Measurements from ENCODE around the gene PER3. TPM values are rescaled to one million over a fixed set of nuclear protein-coding genes. Genes with fewer than 3 reads are reported as not detected.
A peak's percentile ranks its signal among the peaks of the same experiment; 100 is the strongest.

Gene PER3
- total and polyA plus RNA-seq, 2 of the 13 experiments (the other 11 are each of a cell fraction or from before 2014, with no cell fraction given): 3.0 to 6.0 TPM

GRCh38 chr1:7862211-7863060 lies 78.3 kb downstream of the PER3 start (continued):
- TF ChIP-seq TAF15 (IDR thresholded peaks at IDR 0.05; ENCODE audit: low read depth, low read length, poor library complexity, severe bottlenecking) (no peak), NR2F1 (CRISPR knock-in tag; IDR thresholded peaks at IDR 0.05) (no peak)

GRCh38 chr1:7863756-7864328 lies 79.8 kb downstream of the PER3 start:
- Histone ChIP-seq H3K4me1 (ENCODE audit: insufficient read depth, low read length) (no peaks in the 10 kb centered on the region), H3K4me2 (ENCODE audit: low read depth, low read length) (no peak overlapping the region), H3K9me3 (ENCODE audit: low read length) (no peaks in the 10 kb centered on the region), H3K27ac (ENCODE audit: extremely low read length, insufficient read depth, low read length) (no peak overlapping the region), H3K27me3 (ENCODE audit: control insufficient read depth in 1 of 2, insufficient read depth in 2 of 2, low read length in 2 of 2) (peaks cover 0 to 10% of the 10 kb centered on the region in 2 experiments; a peak in 3 of 5 replicates), H4K20me1 (ENCODE audit: insufficient read depth, low read length) (no peaks in the 10 kb centered on the region), H3K79me2 (ENCODE audit: insufficient read depth, low read length) (no peaks in the 10 kb centered on the region), H3K4me3 (replicated peaks in 1 of 3; ENCODE audit: insufficient read depth in 1 of 3, low read depth in 2 of 3, low read length in 3 of 3) (no peak overlapping the region), H3K36me3 (replicated peaks in 1 of 2; ENCODE audit: control insufficient read depth in 1 of 2, insufficient read depth in 2 of 2, low read length in 2 of 2) (no peaks in the 10 kb centered on the region), H3K9ac (ENCODE audit: insufficient read depth, low read depth, low read length) (no peak overlapping the region), H2AFZ (ENCODE audit: low read length) (no peak overlapping the region)
- intact Hi-C loops (cut with micrococcal nuclease; ENCODE audit: unreplicated experiment): no loop called here
- ChIA-PET CTCF (ENCODE audit: low intra/inter-chr PET ratio, low total read pairs) (no interaction called here), POLR2A (no interaction called here)
- in situ Hi-C loops (cut with HindIII; ENCODE audit: extremely low pct_ligation_motif_present, low pct_unique_long_range_greater_than_20kb): loop anchor here (25.0 kb wide), 1 partner anchor 202 kb away; no protein-coding TSS in a partner anchor
- WGBS (ENCODE audit: low lambda C conversion rate): 36% methylated on average over 10 of the region's 17 CpGs
- no TSS peak for BruUV-seq (replicated peaks)
- no peak for FAIRE-seq
- DNase-seq (ENCODE audit: low spot score): no peak
- TF ChIP-seq PRMT3 (CRISPR knock-in tag; IDR thresholded peaks at IDR 0.05; ENCODE audit: borderline replicate concordance, low read depth) (no peak), ATF4 (CRISPR knock-in tag; IDR thresholded peaks at IDR 0.05) (no peak), REST (IDR thresholded peaks at IDR 0.05; ENCODE audit: borderline replicate concordance in 1 of 2, low read depth in 1 of 2, low read length in 2 of 2) (peak in 1 of 2 experiments; percentile 56; a peak in 3 of 4 replicates)
- no peak for ATAC-seq
